ENCODE data around the gene GID8.

DNA sequence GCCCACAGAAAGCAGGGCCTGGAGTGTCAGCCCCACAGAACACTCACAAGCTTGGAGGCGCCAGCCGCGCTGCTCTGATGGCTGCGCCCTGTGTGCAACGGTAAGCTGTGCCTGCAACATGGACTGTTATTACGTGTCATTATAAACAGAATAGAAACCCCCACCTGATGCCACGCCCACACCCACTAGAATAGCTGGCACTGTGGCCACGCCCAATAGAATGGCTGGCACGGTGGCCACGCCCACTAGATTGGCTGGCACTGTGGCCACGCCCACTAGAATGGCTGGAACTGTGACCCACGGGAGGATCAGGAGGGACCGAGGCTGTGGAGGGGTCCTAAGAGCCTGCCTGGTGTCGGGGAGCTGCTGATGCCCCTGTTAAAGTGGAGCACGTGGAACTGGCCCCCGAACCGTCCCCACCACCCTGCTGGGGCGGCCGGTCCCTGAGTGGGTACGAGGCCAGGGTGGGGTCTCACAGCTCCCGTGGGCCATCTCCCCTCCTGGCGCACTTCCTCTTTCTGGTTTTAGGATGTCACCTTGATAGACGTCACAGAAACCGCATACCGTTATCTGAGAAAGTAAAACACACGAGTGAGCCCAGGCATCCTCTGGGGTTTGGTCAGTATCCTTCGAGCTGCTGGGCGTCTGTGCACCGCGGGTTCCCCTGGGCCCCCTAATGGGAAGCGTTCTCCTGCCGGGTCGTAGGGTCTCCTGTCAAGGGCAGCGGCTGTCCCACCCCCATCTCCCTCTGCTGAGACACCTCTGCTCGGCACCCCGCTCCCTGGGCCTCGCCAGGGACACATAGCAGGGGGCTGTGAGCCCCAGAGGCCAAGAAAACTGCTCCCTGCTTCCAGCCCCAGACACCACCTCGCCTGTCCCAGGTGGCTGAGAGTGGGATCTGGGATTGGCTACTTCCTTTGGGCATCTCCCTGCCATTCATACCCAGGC is 39.9 kb downstream of the GID8 start:
- TF ChIP-seq ZBTB42 (CRISPR knock-in tag; IDR thresholded peaks at IDR 0.05) (no peak), JUND (CRISPR knock-in tag; IDR thresholded peaks at IDR 0.05) (no peak), ZNF33B (CRISPR knock-in tag; IDR thresholded peaks at IDR 0.05) (no peak), ZNF660 (CRISPR knock-in tag; IDR thresholded peaks at IDR 0.05; ENCODE audit: borderline replicate concordance, low read depth) (no peak), NBN (conservative IDR thresholded peaks at IDR 0.05) (no peak), NFKBIZ (CRISPR knock-in tag; IDR thresholded peaks at IDR 0.05) (no peak), PHF21A (CRISPR knock-in tag; IDR thresholded peaks at IDR 0.05) (no peak), HNRNPK (IDR thresholded peaks at IDR 0.05; ENCODE audit: low read depth, low read length, poor library complexity, severe bottlenecking) (no peak)
- TF ChIP-seq, protein P1, sequence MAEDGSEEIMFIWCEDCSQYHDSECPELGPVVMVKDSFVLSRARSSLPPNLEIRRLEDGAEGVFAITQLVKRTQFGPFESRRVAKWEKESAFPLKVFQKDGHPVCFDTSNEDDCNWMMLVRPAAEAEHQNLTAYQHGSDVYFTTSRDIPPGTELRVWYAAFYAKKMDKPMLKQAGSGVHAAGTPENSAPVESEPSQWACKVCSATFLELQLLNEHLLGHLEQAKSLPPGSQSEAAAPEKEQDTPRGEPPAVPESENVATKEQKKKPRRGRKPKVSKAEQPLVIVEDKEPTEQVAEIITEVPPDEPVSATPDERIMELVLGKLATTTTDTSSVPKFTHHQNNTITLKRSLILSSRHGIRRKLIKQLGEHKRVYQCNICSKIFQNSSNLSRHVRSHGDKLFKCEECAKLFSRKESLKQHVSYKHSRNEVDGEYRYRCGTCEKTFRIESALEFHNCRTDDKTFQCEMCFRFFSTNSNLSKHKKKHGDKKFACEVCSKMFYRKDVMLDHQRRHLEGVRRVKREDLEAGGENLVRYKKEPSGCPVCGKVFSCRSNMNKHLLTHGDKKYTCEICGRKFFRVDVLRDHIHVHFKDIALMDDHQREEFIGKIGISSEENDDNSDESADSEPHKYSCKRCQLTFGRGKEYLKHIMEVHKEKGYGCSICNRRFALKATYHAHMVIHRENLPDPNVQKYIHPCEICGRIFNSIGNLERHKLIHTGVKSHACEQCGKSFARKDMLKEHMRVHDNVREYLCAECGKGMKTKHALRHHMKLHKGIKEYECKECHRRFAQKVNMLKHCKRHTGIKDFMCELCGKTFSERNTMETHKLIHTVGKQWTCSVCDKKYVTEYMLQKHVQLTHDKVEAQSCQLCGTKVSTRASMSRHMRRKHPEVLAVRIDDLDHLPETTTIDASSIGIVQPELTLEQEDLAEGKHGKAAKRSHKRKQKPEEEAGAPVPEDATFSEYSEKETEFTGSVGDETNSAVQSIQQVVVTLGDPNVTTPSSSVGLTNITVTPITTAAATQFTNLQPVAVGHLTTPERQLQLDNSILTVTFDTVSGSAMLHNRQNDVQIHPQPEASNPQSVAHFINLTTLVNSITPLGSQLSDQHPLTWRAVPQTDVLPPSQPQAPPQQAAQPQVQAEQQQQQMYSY (CRISPR knock-in tag; IDR thresholded peaks at IDR 0.05): no peak
